LNCaP clone FGC (cell line): ENCODE results near the gene IQGAP2.

Experiments
- DNase-seq: peaks from one replicate; pipeline ENCODE4 v3.0.0-alpha.2; 2011; ENCODE audit warnings: low read depth
- H3K4me3 ChIP-seq: 2 replicates; pipeline ENCODE4 v1.5.1; 2011; ENCODE audit warnings: mild to moderate bottlenecking, low read depth, low read length, control low read depth
- TF ChIP-seq, protein P1 (sequence below): IDR thresholded peaks from 2 replicates; pipeline ENCODE4 v1.5.1; 2012; ENCODE audit warnings: mild to moderate bottlenecking; ENCODE audit not compliant: control insufficient read depth, insufficient read depth; ENCODE audit errors: extremely low read depth

IQGAP2 gene

DNA sequence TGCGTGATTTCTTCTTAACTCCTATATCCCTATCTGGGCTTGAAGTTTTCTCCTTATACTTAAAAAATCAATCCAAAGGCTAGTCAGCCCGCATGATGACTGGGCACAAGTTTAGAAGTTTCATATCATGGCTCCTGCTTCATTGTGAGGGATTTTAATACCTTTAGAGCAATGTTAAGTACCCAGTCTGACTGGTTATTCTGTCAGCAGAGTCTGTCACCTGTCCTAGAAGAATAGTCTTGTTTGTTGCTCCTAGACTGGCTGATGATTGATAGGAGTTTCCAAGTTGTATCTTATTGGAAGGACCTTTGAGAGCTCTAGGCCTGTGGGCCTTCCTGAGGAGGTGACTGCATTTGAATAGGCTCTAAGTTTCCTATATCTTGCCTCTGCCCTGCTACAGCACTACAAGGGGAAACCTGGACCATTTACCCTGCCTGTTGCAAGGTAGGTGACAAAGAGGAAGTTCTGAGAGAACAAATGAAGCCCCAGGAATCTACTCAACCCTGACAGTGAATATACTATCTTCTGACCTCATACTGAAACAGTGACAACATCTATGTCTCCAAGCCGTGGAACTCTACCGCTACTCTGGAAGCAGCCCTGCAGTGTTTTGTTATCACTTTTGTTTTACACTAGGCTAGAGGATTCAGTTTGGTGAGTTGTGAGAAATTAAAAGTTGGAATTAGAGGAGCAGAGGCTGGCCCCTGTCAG lies 153.6 kb downstream of the IQGAP2 start:
- no peak overlapping the region for H3K4me3 ChIP-seq
- DNase-seq, result no peak
- TF ChIP-seq, protein P1, sequence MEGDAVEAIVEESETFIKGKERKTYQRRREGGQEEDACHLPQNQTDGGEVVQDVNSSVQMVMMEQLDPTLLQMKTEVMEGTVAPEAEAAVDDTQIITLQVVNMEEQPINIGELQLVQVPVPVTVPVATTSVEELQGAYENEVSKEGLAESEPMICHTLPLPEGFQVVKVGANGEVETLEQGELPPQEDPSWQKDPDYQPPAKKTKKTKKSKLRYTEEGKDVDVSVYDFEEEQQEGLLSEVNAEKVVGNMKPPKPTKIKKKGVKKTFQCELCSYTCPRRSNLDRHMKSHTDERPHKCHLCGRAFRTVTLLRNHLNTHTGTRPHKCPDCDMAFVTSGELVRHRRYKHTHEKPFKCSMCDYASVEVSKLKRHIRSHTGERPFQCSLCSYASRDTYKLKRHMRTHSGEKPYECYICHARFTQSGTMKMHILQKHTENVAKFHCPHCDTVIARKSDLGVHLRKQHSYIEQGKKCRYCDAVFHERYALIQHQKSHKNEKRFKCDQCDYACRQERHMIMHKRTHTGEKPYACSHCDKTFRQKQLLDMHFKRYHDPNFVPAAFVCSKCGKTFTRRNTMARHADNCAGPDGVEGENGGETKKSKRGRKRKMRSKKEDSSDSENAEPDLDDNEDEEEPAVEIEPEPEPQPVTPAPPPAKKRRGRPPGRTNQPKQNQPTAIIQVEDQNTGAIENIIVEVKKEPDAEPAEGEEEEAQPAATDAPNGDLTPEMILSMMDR, result no peak

DNA sequence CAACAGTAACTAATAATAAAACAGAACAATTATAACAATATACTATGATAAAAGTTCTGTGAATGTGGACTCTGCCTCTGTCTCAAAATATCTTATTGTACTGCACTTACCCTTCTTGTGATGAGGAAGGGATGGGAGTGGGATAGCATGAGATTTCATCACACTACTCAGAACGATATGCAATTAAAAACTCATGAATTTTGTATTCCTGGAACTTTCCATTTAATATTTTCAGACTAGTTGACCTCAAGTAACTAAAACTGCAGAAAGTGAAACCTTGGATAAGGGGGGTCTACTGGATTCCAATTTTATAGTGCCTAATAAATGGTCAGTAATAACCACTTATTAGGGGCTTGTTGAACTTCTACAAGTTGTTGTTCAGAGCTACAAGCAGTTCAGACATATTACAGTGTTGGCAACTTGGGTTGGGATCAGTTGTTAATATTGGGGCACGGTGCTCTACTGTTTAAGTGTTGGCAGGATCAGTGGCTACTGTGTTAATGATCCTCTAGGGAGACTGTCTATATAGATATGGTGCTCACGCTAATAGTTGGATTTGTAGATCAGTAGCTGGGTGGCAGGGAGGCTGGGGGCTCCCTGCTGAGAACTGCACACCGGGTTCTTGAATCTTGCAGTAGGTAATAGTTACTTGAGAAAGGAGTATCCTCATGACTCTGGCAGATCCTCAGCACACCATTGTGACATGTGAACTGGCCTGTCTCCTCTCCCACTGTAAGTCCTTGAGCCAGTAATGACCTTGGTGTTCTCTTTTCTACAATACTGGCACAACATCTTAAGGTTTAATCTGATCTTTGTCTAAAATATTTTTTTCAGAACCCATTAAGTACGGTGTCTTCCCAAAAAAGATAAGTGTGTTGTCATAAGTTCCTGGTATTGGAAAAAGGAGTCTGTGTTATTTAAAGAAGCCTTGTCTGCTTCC lies 158.1 kb downstream of the IQGAP2 start:
- TF ChIP-seq, protein P1, result no peak

DNA sequence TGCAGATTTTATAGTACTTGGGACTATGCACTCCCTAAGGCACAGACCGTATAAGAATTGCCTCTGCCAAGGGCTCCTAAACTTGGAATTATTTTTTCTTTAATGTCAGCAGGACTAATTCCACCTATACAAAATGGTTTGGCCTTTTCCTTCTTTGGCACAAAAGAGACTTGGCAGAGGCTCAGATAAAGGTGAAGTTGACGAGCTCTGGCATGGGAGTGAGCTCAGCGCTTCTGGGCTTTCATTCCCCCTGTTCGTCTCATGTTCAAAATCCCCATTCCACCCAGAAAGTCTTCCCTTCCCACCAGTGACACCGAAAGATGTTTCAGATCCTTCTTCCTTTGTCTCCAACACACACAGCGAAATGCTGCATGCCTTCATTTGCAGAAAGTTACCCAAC lies 158.9 kb downstream of the IQGAP2 start:
- TF ChIP-seq, protein P1, result no peak
- no peak overlapping the region for H3K4me3 ChIP-seq
- no peak for DNase-seq

More for the DNA sequence above, 158.1 kb downstream of the IQGAP2 start:
- DNase-seq, result no peak
- H3K4me3 ChIP-seq, result no peak overlapping the region

DNA sequence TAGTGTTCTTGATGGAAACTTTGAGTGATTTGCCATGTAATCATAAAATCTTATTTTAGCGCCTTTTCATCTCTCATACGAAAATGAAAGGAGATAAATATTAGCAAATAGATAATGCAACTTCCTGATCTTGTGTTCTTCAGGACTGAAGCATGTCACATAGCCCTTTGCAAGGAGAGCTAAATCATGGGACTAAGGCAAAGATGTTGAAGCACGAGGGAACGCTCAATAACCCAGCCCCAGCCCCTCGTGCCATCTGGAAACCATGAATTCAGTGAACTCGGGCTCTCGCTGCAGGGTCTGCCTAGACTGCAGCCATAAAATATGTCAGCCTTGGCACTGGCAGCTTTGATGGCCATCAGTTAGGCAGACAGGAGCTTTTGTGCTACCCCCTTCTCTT lies 161.9 kb downstream of the IQGAP2 start:
- no peak for DNase-seq
- TF ChIP-seq, protein P1, result no peak
- H3K4me3 ChIP-seq, result no peak overlapping the region

DNA sequence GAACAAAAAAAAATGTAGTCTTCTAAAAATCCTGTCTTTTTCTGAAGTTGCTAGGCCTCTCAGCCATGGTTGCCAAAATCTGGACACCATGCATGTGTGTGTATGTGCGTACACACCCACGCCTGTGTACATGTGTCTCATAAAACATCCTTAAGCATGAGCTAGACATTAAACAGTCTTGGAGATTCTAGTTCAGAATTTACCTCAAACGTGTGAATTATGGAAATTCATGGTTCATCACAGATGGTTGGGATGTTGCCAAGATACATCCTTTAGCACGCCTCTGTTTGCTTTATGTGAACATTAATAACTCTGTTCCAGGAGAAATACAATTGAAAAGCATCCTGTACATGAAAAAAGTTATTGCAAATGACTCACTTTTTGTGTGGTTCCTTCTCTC lies 167.1 kb downstream of the IQGAP2 start:
- no peak overlapping the region for H3K4me3 ChIP-seq
- TF ChIP-seq, protein P1, result no peak
- DNase-seq, result peak; percentile 59

DNA sequence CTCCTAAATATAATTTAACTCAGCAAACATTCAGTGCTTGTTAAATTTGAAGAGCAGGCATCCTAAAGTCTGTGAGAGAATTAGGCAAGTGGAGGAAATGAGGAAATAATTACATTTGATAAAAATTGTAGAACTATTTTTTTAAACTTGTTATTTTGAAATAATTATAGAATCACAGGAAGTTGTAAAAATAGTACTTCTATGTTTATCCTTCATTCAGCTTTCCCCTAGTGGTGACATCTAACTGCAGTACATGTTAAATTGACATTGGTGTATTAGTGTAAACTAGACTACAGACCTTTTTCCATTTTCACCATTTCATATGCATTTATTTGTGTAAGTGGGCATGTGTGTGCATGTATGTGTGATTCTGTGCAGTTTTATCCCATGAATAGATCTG lies 168.5 kb downstream of the IQGAP2 start:
- no peak for DNase-seq
- TF ChIP-seq, protein P1, result peak; percentile 17; the same call in 1 of the 2 replicates
- H3K4me3 ChIP-seq, result no peak overlapping the region
